ENCODE data around the gene HNRNPAB.
"Not testable (repeated sequence)": the region's sequence is repeated elsewhere in the genome, so short reads cannot be mapped to it uniquely, and the experiment has no call there.

The HNRNPAB gene

GRCh38 chr5:178244576-178244975 is 40.2 kb downstream of the HNRNPAB start:
- Mint-ChIP-seq H3K27ac (no peak overlapping the region), H3K4me1 (peaks cover 25% of the 10 kb centered on the region)

GRCh38 chr5:178245389-178245788 is 41.1 kb downstream of the HNRNPAB start:
- DNase-seq (ENCODE audit: low spot score in 2 of 2) (no peak), ATAC-seq (ENCODE audit: low read depth) (no peak)
- no peaks in the 10 kb centered on the region for H3K27me3 Mint-ChIP-seq
- H3K4me1 Mint-ChIP-seq: peaks cover 26% of the 10 kb centered on the region
- no peaks in the 10 kb centered on the region for H3K9me3 Mint-ChIP-seq
- no peak overlapping the region for H3K4me3 Mint-ChIP-seq
- no peak overlapping the region for H3K27ac Mint-ChIP-seq
- no peaks in the 10 kb centered on the region for H3K36me3 Mint-ChIP-seq

More at GRCh38 chr5:178244576-178244975, 40.2 kb downstream of the HNRNPAB start:
- H3K9me3 Mint-ChIP-seq: no peaks in the 10 kb centered on the region
- no peak overlapping the region for H3K4me3 Mint-ChIP-seq
- DNase-seq (ENCODE audit: low spot score in 2 of 2) (no peak), ATAC-seq (ENCODE audit: low read depth) (no peak)
- H3K36me3 Mint-ChIP-seq: no peaks in the 10 kb centered on the region
- H3K27me3 Mint-ChIP-seq: no peaks in the 10 kb centered on the region

GRCh38 chr5:178246624-178247279 is 42.4 kb downstream of the HNRNPAB start:
- no peaks in the 10 kb centered on the region for H3K36me3 Mint-ChIP-seq
- H3K4me1 Mint-ChIP-seq: peaks cover 17% of the 10 kb centered on the region
- H3K27me3 Mint-ChIP-seq: no peaks in the 10 kb centered on the region
- no peaks in the 10 kb centered on the region for H3K9me3 Mint-ChIP-seq
- DNase-seq (ENCODE audit: low spot score in 2 of 2) (no peak), ATAC-seq (ENCODE audit: low read depth) (no peak)
- no peak overlapping the region for H3K4me3 Mint-ChIP-seq
- no peak overlapping the region for H3K27ac Mint-ChIP-seq

GRCh38 chr5:178247481-178248456 is 43.4 kb downstream of the HNRNPAB start:
- DNase-seq (ENCODE audit: low spot score in 2 of 2) (no peak), ATAC-seq (ENCODE audit: low read depth) (peak; percentile 27)
- Mint-ChIP-seq H3K4me3 (no peak overlapping the region), H3K27me3 (no peaks in the 10 kb centered on the region), H3K4me1 (peaks cover 17% of the 10 kb centered on the region), H3K9me3 (no peaks in the 10 kb centered on the region), H3K36me3 (no peaks in the 10 kb centered on the region), H3K27ac (no peak overlapping the region)

GRCh38 chr5:178248750-178249149 is 44.4 kb downstream of the HNRNPAB start:
- Mint-ChIP-seq H3K27ac (no peak overlapping the region), H3K4me3 (peak overlapping the region; percentile 49)

GRCh38 chr5:178249191-178249989 is 45.1 kb downstream of the HNRNPAB start:
- Mint-ChIP-seq H3K4me1 (peaks cover 19% of the 10 kb centered on the region), H3K9me3 (no peaks in the 10 kb centered on the region), H3K27ac (no peak overlapping the region), H3K36me3 (no peaks in the 10 kb centered on the region), H3K27me3 (no peaks in the 10 kb centered on the region), H3K4me3 (peak overlapping the region; percentile 49)
- no peak for DNase-seq (ENCODE audit: low spot score in 2 of 2)
- peak; percentile 70 for ATAC-seq (ENCODE audit: low read depth)

More at GRCh38 chr5:178248750-178249149, 44.4 kb downstream of the HNRNPAB start:
- ATAC-seq (ENCODE audit: low read depth) (no peak), DNase-seq (ENCODE audit: low spot score in 2 of 2) (no peak)
- no peaks in the 10 kb centered on the region for H3K27me3 Mint-ChIP-seq
- no peaks in the 10 kb centered on the region for H3K9me3 Mint-ChIP-seq
- no peaks in the 10 kb centered on the region for H3K36me3 Mint-ChIP-seq
- peaks cover 17% of the 10 kb centered on the region for H3K4me1 Mint-ChIP-seq

GRCh38 chr5:178250263-178250662 is 45.9 kb downstream of the HNRNPAB start:
- Mint-ChIP-seq H3K36me3 (no peaks in the 10 kb centered on the region), H3K27ac (no peak overlapping the region), H3K4me1 (peaks cover 19% of the 10 kb centered on the region), H3K4me3 (no peak overlapping the region), H3K9me3 (no peaks in the 10 kb centered on the region), H3K27me3 (no peaks in the 10 kb centered on the region)
- DNase-seq (ENCODE audit: low spot score in 2 of 2) (no peak), ATAC-seq (ENCODE audit: low read depth) (no peak)

- DNase-seq (ENCODE audit: low spot score in 2 of 2) (no peak), ATAC-seq (ENCODE audit: low read depth) (no peak)
- H3K36me3 Mint-ChIP-seq: no peaks in the 10 kb centered on the region
- H3K9me3 Mint-ChIP-seq: no peaks in the 10 kb centered on the region
- no peak overlapping the region for H3K4me3 Mint-ChIP-seq
- peaks cover 16% of the 10 kb centered on the region for H3K4me1 Mint-ChIP-seq
- no peaks in the 10 kb centered on the region for H3K27me3 Mint-ChIP-seq
- no peak overlapping the region for H3K27ac Mint-ChIP-seq
Observed at GRCh38 chr5:178252258-178252657, 47.9 kb downstream of the HNRNPAB start.

- peaks cover 16% of the 10 kb centered on the region for H3K4me1 Mint-ChIP-seq
- H3K27me3 Mint-ChIP-seq; H3K36me3 Mint-ChIP-seq; DNase-seq (ENCODE audit: low spot score in 2 of 2); ATAC-seq (ENCODE audit: low read depth); H3K27ac Mint-ChIP-seq; H3K9me3 Mint-ChIP-seq; H3K4me3 Mint-ChIP-seq: not testable (repeated sequence)
Observed at GRCh38 chr5:178253632-178254031, 49.3 kb downstream of the HNRNPAB start.

- H3K27me3 Mint-ChIP-seq: peaks cover 3% of the 10 kb centered on the region
- H3K9me3 Mint-ChIP-seq: no peaks in the 10 kb centered on the region
- H3K4me3 Mint-ChIP-seq: no peak overlapping the region
- no peak for DNase-seq (ENCODE audit: low spot score in 2 of 2)
- ATAC-seq (ENCODE audit: low read depth): no peak
- H3K4me1 Mint-ChIP-seq: peaks cover 8% of the 10 kb centered on the region
- no peak overlapping the region for H3K27ac Mint-ChIP-seq
- peaks cover 1% of the 10 kb centered on the region for H3K36me3 Mint-ChIP-seq
Observed at GRCh38 chr5:178256746-178257145, 52.4 kb downstream of the HNRNPAB start.

GRCh38 chr5:178257650-178258049 is 53.3 kb downstream of the HNRNPAB start:
- H3K4me3 Mint-ChIP-seq: no peak overlapping the region
- ATAC-seq (ENCODE audit: low read depth): no peak
- H3K27ac Mint-ChIP-seq: no peak overlapping the region
- no peaks in the 10 kb centered on the region for H3K9me3 Mint-ChIP-seq
- H3K36me3 Mint-ChIP-seq: peaks cover 1% of the 10 kb centered on the region
- peaks cover 3% of the 10 kb centered on the region for H3K27me3 Mint-ChIP-seq
- DNase-seq (ENCODE audit: low spot score in 2 of 2): no peak
- peaks cover 5% of the 10 kb centered on the region for H3K4me1 Mint-ChIP-seq

- no peak overlapping the region for H3K27ac Mint-ChIP-seq
- no peak for DNase-seq (ENCODE audit: low spot score in 2 of 2)
- peaks cover 1% of the 10 kb centered on the region for H3K36me3 Mint-ChIP-seq
- H3K4me3 Mint-ChIP-seq: no peak overlapping the region
- peaks cover 2% of the 10 kb centered on the region for H3K4me1 Mint-ChIP-seq
- peaks cover 3% of the 10 kb centered on the region for H3K27me3 Mint-ChIP-seq
- no peak for ATAC-seq (ENCODE audit: low read depth)
- H3K9me3 Mint-ChIP-seq: no peaks in the 10 kb centered on the region
Observed at GRCh38 chr5:178259623-178260536, 55.5 kb downstream of the HNRNPAB start.

All from memory B cell (primary cell).